GM21360 (cell line): ENCODE data around the gene ADCY3.

Experiments used
- ATAC-seq: cut with Tn5 transposase; IDR thresholded peaks from one replicate; pipeline ENCODE4 v1.9.1; 2021; ENCODE audit warnings: mild to moderate bottlenecking, moderate library complexity; ENCODE audit not compliant: unreplicated experiment

ADCY3 gene

DNA sequence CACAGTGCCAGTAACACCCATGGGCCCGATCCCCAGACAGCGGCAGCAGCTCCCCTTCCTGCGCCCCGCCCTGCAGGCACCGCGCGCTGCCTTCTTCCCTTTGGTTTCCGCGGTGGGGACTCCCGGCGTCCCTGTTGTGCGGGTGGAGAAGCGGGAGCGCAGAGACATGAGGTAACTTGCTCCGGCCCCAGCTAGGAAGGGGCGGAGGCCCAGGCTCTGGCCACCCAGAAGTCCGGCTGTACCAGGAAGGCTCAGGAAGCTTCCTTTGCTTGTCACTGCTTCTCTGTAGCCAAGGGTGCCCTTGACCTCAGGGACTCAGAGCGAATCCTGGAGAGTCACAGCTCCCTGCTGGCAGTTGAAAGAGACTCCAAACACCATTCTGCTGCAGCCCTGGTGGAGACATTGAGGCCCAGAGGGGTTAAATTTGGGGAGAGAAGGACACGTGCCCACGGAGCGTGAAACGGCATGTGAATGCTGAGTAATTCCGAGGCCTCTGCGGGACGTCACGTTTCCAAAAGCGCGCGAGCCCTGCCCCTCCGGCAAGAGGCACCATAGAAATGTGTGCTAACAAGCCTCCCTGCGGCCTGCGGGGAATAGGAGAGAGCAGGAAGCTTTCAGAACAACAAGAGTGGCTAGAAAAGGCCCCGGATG, 6.7 kb upstream of the ADCY3 start:
- ATAC-seq, result no peak

DNA sequence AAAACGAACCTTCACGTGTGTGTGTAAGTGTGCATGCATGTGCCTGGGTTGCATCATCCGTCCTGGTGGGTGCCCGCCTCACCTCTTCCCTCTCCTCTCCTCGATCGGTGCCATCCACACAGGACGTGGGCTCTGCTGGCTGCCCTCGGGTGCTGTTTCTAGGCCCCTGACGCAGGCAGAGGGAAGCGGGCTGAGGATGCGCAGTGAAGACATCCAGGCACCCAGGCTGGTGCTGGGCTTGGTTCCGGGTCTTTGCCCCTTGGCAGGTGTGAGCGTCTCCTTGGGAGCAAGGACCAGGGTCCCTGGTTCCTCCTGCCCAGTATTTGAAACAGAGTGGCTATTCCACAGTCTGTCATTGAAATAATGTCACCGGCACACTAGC, 6.2 kb upstream of the ADCY3 start:
- ATAC-seq, result no peak

DNA sequence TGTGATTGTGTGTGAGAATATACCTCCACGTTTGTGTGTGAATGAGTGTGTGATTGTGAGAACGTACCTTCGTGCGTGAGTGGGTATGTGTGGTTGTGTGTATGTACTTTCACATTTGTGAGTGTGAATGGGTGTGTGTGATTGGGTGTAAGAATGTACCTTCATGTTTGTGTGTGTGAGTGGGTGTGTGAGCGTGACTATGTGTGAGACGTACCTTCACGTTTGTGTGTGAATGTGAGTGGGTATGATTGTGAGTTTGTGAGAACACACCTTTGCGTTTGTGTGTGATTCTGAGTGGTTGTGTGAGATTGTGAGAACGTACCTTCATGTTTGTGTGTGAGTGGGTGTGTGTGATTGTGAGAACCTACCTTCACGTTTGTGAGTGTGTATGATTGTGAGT, 5.8 kb upstream of the ADCY3 start:
- ATAC-seq, result no peak

DNA sequence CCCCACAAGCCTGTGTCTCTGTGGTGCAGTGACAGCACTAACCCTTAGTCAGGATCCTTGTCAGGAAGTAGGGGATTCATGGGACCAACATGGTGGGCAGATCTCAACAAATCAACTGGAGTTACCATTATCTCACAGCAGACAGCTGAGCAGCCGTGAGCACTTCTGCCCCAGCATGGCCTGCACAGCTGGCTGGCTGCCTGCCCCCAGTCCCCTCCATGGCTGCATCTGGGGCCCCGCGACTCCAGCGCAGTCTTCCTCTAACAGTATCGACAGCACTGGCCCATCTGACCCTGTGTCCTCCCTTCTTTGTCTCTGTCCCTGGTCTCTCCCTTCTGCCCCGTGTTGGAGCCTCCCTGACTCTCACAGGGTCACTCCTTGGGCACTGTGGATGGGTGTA, 4.7 kb upstream of the ADCY3 start:
- no peak for ATAC-seq

DNA sequence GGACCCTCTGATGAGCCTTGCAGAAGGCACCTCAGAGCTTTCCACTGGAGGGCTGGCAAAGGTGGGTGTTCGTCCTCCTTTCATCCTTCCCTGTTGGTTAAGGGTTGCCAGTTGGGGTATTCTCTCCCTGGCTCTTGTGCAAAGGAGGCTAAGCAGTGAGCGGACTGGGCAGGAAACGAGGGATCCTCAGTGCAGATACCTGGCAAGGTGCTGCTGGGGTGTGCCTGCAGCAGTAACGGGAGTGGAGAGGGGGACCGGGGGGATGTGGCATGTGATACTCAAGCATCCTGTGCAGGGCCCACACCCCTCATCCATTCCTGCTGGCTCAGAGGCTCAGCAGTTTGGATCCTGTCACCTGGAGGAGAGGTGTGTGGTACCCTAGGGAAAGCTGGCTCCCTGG, 4.2 kb upstream of the ADCY3 start:
- ATAC-seq, result no peak

DNA sequence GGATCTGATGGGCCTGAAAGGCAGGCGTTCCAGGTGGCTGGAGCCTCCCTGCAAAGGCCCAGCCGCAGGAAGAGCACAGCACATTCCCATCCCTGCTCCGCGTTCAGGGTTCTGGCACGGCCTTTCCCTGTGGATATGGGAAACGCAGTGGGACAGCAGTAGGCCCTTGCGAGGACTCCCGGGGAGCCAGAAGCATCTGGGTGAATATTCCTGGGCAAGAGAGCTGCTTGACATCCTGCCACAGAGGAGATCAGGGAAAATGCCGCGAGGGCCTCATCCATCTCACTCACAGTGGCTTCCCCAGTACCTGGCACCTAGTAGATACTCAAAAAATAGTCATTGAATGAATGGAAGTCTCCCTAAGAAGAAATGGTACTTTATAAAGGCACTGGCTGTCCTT, 3.1 kb upstream of the ADCY3 start:
- ATAC-seq, result no peak

DNA sequence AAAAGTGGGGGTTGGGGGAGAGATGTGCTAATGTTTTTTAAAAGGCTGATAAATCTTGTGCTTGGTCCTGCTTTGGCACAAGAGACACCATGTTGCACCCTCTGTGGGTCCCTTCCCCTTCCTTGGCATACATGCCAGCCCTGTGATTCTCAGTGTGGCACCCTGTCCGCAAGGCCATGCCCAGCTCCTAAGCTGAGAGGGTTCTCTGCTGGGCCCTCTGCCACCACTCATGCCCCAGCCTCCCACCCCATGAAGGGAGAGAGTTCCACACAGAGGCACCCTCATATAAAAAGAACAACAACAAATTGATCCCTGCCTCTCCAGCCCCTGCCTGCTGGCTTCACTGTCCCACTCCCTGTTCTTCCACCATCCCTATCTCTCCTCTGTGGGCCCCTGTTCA, 2.5 kb upstream of the ADCY3 start:
- no peak for ATAC-seq

DNA sequence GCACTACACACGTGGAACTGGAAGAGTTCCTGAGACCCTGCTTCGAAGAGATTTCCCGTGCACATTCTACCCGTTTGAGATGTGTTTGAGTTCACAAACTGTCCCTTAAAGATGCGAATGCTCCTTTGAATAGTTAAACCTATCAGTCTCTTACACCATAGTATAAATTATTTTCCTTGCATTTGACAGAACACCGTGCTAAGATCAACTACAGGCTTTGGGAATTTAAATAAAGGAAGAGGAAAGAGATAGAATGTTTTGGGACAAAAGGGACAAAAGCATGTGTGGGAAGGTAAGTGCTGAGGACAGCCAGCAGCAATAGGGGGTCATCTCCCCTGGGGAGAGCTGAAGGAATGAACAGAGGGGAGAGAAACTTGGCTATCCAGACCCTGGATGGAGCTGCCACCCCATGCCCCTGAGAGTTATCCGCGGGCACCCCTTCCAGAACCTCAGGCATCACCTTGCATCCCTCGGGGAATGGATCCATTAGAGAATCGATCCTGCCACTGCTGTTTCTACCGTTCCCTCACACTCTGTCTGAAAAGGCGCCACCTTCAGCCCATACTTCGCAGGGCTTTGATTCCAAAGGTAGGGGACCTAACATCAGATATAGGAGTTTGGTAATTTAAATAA, 888 bp upstream of the ADCY3 start:
- no peak for ATAC-seq

DNA sequence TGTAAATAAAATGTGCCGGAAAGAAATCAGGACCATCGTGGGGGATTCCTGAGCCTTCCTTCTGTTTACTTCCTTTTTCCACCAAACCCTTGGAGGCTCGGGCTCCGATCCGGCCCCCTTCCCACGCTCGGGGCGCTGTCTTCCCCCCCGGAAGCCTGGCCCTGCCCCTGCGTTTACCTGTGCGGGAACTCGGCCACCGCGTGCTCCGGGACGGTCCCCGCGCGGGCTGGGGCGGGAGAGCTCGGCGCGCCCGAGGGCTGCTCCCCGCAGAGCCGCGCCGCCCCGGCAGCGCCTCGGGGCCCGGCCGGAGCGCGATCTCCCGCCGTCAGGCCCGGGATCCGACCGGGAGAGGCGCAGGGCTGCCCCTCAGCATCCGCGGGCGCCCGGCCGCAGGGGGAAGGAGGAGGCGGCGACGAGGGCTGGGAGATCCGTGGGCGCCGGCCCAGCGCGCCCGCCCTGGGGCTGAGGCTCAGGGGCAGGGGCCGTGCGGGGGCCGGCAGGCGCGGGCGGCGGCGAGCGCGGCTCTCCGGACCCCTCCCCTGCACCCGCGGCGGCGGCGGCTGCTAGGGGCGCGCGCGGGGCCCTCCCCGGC, 435 bp downstream of the ADCY3 start:
- peak; percentile 10 for ATAC-seq

DNA sequence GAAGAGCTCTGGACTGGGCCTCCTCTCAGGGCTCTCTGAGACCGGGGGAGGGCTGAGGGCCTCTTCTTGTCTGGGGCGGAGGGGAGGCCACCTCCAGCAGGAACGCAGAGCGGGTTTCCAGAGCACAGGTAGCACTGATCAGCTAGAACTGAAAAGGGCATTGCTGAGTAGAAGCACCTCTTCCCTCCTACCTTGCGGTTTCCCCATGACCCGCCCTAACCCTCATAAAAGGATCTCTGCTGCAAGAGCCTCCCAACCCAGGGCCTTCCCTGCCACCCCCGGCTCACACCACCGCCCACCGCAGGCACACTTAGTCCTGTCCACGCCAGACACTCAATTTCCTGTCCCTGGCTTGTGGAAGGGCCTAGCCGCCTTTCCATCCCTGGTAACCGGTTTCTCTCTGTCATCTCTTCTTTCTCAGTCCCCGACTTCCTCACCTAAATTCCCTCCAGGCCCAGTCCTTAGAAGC, 966 bp downstream of the ADCY3 start:
- ATAC-seq, result no peak

DNA sequence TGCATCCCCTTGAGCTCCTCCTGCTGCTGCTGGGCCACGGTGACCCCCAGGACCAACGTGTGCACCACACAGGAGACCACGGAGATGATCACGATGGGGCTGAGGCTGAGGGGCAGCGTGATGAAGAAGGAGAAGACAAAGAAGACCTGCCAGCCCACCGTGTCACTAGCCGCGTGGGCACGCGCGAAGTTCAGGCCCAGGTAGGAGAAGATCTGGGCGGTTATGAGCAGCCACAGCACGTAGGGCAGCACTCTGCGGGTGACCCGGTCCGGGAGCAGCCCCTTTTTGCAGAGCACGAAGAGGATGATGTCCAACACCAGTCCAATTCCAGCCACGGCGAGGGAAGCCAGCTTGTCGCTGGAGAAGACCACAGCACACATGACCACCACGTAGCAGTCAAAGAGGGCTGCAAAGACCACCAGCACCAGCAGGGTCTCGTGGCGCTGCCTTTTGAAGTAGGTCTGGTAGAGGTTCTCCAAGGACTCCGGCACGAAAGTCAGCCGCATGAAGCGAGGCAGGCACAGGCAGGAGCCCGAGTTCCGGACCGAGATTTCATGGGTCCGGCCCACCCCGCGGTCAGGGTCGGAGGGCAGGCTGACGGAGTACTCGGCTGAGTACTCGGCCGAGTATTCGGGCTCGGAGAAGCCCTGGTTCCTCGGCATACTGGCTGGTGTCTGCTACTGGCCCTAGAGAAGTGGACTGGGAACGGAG, 1.6 kb downstream of the ADCY3 start:
- no peak for ATAC-seq

DNA sequence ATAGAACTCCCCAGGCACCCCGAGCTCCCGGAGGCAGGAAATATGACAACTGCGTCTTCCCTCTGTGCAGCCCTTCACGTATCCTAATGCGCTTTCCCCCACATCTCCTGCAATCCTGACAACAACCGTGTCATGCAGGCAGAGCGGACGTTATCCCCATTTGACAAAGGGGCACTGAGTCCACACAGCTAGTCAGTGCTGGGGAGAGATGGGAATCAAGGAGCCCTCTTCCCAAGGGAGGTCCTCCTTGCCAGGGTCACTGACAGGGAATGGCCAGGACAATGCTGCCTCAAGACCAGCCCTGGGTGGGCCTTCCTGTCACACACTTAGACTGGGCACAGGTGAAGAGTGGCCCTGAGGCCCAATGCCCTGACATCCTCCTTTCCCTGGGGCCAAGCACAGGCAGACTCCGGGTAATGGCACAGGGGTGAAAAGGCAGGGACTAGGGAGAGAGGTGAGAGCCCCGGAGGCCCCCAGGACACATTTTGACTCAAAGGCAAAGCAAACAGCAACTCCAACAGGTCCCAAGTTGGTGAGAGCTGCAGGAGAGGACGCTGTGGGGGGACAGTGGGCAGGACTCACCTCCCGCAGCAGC, 2.2 kb downstream of the ADCY3 start:
- no peak for ATAC-seq

DNA sequence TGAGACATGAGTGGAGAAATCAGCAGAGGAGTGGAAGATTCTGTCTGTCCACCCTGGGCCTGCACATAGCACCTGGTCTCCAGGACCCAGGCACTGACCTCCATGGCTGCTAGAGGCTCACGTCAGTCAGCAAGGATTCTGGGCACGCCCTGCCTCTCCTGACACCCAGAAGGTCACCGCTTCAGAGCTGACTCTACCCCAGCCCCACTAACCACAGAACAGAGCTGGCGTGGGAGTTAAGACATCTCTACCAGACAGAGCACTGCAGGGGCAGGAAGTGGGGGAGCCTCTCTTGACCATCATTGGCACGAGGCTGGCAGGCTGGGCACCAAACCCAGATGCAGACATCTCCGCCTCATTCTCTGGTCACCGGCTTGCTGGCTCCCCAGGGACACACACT, 3.0 kb downstream of the ADCY3 start:
- ATAC-seq, result no peak

DNA sequence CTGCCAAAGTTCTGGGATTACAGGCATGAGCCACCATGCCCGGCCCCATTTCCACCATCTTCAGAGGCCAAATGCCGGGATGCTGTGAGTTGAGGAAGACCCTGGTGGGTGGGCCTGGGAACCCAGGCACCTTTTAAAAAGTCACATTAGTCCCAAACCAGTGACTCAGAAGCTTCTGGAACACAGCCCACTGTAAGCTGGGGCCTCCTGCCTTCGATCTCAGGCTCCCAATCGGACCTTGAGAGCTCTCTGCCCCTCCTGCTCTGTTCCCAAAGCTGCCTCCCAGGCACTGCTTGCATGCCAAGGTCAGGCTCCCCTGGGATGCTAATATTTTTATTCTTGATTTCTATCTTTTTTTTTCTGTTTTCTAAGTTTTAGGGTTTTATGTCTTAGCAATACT, 4.2 kb downstream of the ADCY3 start:
- ATAC-seq, result no peak

DNA sequence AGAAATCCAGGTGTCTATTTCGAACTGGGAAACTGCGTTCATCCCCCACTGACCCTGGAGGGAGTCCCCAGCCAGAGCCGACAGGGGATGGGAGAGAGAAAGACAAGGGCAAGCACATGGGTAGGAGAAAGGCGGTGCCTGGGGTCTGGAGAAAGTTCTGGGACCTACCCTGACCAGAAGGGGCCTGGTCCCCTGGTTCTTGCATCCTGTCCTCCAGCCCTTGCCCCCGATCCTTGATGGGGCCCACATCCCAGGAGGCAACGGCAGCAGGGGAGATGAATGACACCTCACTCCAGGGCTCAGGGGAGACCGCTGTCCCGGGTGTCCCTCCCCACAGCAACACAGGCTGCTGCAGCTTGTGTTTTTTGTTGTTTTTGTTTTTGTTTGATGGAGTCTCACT, 4.9 kb downstream of the ADCY3 start:
- no peak for ATAC-seq

DNA sequence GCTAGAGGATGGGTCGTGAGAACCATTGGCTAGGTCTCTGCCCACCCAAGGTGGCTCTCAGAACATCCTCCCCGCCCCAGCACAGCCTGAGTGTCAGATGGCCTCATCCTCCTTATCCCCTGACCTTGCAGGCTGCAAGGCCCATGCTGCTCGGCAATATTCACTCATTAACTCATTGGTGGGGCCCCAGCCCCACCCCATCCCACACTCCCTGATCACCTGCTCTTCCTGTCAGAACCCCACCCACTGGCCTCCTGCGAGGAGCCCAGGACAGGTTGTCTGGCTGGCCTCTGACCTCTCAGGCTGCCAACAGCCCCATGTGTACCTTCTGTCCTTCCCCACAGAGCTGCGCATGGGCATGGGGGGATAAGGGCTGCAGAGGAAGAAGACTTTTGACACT, 5.3 kb downstream of the ADCY3 start:
- ATAC-seq, result no peak

DNA sequence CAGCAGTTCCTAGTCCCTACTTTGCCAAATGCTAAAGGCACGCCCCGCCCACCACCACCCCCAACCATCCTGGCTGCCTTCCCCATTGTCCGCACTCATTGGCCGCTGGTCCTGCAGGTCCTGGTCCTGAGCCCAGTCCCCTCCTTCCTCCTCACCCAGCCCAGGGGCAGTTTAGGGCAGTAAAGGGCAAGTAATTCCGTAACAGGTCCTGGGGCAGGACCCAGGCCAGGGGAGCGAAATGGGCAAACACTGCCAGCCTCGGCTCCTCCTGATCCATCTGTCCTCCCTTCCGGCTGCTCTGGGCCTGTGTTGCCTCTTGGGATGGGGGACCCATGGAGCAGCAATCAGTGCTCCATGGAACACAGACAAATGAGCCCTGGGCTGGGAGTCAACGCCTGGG, 6.1 kb downstream of the ADCY3 start:
- ATAC-seq, result no peak

DNA sequence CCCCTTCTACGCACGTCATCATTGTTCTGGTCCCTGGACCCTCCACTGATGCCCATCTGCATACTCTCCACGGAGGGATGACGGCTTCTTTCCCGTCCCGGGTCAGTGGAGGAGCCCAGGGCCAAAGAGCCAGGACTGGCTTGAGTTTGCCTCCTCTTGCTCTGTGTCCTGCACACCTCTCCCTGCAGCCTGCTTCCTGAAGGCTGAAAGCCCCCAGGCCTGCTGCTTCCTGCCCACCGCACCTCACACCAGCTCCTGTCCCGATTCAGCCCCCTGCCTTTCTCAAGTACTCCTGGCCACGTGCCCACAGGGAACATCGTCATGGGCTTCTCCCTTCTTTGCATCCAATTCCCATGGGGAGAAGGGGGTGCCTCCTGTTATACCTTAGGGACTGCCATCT, 7.1 kb downstream of the ADCY3 start:
- no peak for ATAC-seq

DNA sequence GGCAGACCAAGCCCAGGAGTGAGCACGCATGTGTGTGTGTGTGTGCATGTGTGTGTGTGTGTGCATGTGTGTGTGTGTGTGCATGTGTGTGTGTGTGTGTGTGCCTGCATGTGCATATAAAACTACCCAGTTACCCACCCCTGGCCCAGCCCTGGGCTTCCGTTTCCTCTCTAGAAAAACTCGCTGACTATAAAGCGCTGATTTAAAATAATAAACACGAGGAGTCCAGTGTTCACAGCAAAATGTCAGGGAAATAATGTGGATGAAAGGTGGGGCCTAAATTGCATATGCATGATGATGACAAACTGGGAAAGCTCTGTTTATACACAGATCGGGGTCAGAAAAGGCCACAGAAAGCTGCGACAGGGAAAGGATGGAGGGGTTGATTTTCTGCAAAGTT, 7.5 kb downstream of the ADCY3 start:
- ATAC-seq, result no peak

DNA sequence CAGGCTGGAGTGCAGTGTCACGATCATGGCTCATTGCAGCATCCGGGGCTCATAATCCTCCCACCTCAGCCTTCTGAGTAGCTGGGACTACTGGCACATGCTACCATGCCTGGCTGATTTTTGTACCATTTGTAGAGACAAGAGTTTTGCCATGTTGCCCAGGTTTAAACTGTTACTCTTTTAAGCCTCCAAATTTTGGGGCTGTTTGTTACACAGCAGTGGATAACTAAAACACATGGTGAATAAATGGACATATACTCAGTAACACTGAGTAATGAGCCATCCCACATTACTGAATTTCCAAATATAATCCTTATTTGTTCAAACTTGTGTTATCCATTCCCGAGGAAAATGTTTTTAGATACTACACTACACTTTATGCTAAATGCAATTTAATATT, 9.8 kb downstream of the ADCY3 start:
- no peak for ATAC-seq

DNA sequence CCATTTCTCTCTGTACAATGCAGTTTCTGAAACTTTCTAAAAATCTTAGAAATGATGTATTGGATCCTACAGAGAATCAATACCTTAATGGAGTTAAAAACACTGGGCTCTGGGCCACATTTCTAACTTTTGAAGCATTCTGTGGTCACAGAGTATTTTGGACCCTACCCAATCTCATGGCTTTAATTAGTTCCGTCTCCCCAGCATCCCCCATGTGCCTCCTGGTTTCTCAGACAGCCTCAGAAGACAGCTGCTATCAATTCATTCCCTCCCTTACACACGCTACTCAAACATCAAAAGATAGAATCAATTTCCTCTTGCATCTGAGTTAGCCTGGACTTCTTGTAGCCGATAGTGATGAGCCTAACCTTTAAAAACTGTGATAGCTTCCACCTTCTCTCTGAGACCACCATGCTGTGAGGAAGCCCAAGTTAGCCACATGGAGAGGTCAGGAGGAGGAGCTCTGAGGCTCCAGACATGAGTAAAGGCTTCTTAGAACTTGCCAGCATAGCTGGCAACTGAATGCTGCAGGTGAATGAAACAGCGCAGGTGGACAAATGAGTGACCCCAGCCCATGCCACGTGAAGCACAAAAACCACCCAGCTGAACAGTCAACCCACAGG, 10.4 kb downstream of the ADCY3 start:
- no peak for ATAC-seq
